ENCODE measurements around the gene ARID5B.

ARID5B gene

DNA sequence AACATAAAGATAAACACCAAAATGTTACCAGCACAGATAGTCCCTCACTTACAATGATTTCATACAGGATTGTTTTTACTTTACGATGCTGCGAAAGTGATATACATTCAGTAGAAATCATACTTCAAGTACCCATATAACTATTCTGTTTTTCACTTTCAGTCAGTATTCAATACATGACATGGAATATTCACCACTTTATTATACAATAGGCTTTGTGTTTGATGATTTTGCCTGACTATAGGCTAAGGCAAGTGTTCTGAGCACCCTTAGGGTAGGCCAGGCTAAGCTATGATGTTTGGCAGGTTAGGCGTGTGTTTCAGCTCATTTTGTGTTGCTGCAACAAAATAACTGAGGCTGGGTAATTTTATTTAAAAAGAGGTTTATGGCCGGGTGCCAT lies 212.2 kb downstream of the ARID5B start:
- DNase-seq: no peak

DNA sequence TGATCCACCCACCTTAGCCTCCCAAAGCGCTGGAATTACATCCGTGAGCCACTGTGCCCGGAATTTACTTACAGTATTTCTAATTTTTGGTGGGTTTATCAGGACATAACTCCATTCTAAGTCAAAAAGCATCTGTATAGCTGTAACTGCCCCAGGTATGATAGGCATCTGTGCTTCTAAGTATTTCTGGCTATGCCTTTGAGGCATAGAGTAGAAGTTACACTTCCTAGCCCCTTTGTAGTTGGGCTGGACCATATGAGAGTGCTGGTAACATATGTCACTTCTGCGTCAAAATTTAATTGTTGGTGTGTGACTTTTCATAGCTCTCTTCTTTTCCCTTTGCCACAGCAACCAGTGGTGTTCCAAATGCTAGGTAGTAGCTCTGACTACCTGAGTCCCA lies 213.8 kb downstream of the ARID5B start:
- no peak for DNase-seq

DNA sequence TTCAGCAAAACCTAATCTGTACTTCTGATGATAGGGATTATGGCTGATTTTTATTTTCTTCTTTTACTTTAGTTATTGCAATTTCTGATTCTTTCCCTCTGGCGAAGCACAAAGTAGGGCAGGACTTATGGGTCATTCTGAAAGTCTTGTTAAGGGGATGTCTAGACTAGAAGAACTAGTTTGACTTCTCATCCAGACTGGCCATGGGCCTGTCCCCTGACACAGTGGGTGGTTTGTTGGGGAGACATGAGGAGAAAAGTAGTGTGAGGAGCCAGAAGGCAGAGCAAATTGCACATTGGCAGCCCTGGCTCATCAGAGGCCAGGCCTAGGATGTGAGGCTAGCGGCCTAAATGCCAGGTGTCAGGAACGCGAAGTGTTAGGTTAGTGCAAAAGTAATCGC lies 214.3 kb downstream of the ARID5B start:
- DNase-seq: no peak

DNA sequence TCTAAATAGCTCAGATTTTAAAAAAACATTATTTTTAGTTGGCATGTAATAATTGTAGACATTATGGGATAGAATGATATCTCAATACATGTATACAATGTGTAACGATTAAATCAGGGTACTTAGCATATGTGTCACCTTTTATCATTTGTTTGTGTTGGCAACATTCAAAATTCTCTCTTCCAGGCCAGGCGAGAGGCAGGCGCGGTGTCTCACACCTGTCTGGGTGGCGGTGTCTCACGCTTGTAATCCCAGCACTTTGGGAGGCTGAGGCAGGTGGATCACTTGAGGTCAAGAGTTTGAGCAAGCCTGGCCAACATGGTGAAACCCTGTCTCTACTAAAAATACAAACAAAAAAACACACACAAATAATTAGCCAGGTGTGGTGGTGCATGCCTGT lies 215.4 kb downstream of the ARID5B start:
- no peak for DNase-seq

DNA sequence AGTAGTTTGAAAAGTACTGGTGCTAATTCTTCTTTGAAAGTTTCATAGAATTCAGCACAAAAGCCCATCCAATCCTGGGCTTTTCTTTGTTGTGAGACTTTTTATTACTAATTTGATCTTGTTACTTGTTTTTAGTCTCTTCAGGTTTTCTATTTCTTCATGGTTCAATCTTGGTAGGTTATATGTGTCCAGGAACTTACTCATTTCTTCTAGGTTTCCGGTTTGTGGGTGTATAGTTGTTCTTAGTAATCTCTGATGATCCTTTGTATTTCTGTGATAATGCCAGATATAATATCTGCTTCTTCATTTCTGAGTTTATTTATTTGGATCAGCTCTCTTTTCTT lies 219.7 kb downstream of the ARID5B start:
- DNase-seq: no peak

DNA sequence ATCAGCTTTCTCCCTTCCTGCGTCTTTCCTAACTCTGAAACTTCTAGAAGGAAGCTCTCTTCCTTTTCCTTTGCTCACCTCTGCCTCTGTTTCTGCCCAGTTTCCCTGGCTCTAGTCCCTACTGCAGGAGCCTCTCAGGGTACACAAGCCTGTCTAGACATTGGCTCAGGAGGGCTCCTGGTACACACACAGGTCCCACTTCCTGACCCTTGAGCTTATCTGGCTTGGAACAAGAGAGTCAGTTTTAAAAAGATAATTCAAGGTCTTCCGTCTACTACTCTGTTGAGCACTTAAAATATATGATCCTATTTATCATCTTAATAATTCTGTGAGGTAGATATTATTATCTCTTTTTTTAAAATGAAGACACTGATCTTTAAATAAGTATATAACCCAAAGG lies 226.5 kb downstream of the ARID5B start:
- DNase-seq: no peak

DNA sequence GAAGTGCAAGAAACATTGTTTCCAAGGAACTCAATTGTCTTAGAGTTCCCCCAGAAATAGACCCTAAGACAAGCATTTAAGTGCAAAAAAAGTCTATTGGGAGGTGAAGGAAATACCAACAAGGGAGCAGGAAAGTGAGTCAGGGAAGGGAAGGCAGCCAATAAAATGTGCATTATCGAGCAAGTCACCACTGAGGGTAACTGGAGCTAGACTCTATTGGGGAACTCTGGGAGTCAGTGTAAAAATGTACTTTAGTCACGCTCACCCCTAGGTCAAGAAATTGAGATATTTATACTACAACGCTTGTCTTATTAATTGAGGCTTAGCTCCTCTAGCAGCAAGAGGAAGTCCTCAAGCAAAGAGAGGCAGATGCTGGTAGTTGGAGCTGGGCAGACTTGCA lies 229.4 kb downstream of the ARID5B start:
- DNase-seq: no peak

DNA sequence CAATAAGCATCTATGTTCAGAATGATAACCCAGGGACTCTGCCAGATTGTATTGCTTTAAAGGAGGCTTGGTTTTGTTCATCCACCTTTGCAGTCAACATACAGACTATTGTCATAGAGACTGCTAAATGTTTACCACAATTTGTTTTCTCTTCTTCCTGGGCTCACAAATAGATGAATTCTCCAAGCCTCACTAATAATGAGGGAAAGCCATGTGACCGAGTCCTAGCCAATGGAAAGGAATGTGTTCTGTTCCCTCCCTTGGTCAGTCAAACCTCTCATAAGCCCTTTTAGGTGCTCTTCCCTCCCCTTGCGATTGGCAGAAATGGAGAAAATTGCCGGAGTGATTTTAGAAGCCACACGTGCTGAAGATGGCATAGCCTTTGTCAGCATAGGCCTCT lies 230.2 kb downstream of the ARID5B start:
- DNase-seq: no peak

DNA sequence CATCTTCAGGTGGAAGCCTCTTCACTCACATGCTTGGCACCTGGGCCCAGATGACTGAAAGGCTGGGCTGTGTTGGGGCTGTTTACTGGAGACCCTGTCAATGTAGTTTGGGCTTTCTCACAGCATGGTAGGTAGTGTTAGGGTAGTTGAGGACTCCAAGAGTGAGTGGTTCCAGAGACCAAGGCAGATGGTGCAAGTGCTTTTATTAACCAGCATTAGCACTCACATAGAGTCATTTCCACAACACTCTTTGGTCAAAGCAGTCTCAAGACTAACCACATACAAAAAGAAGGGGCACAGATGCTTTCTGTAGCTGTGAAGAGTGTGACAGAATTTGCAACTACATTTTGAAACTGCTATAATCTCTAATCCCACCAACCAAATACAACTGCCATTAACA lies 232.1 kb downstream of the ARID5B start:
- no peak for DNase-seq

DNA sequence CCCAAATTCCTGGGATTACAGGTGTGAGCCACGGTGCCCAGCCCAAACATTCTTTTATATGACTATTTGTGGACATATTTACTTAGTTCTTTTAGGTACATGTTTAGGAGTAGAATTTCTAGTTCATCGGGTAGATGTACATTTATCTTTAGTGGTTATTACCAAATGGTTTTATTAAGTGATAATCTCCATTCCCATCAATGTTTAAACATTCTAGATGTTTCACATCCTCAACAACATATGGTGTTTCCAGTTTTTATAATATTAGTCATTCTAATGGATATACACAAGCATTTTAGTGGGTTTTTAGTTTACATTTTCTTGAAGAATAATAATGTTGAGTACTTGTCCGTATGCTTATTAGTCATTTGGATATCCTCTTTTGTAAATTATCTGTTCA lies 235.4 kb downstream of the ARID5B start:
- no peak for DNase-seq
